A549 (cell line): ENCODE measurements around the gene LGR5.

ENCODE experiments used
- POLR2A ChIP-seq: IDR thresholded peaks from 2 replicates; pipeline ENCODE4 v1.6.1; 2012; ENCODE audit warnings: mild to moderate bottlenecking, low read length
- SMC3 ChIP-seq: fragments of >200 bp; sonication (Bioruptor Twin); formaldehyde crosslinking; IDR thresholded peaks from 3 replicates; pipeline ENCODE4 v1.6.1; 2018; ENCODE audit warnings: inconsistent platforms
- TF ChIP-seq, protein P1 (sequence below): fragments of >200 bp; sonication (Bioruptor Twin); formaldehyde crosslinking; IDR thresholded peaks from 3 replicates; pipeline ENCODE4 v1.5.1; 2016

DNA sequence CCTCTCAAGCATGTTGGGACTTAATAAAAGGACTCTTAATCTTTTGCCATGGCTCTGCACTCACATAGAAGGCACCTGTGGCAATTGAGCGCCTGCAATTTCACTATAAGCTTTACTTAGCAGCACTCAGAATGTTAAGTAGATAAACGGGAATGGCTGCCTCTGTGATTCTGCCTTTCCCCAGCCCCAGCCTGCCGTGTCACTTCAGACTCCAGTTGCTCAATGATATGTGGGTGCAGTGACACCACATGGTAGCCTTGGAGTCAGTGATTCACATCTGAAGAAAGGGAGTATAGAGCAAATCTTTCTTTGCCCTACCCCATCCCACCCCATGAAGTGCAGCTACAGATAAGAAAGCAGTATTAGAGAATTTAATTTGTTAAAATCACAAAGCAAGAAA is 127.9 kb downstream of the LGR5 start:
- no peak for TF ChIP-seq POLR2A
- TF ChIP-seq, protein P1, sequence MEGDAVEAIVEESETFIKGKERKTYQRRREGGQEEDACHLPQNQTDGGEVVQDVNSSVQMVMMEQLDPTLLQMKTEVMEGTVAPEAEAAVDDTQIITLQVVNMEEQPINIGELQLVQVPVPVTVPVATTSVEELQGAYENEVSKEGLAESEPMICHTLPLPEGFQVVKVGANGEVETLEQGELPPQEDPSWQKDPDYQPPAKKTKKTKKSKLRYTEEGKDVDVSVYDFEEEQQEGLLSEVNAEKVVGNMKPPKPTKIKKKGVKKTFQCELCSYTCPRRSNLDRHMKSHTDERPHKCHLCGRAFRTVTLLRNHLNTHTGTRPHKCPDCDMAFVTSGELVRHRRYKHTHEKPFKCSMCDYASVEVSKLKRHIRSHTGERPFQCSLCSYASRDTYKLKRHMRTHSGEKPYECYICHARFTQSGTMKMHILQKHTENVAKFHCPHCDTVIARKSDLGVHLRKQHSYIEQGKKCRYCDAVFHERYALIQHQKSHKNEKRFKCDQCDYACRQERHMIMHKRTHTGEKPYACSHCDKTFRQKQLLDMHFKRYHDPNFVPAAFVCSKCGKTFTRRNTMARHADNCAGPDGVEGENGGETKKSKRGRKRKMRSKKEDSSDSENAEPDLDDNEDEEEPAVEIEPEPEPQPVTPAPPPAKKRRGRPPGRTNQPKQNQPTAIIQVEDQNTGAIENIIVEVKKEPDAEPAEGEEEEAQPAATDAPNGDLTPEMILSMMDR: no peak
- no peak for TF ChIP-seq SMC3
